AG10803 (cell line): ENCODE data around the gene TASP1.

ENCODE experiments used
- DNase-seq: peaks from one replicate; pipeline ENCODE4 v3.0.0; 2010; ENCODE audit warnings: low read depth
- H3K4me3 ChIP-seq: 2 replicates; pipeline ENCODE4 v1.5.1; 2011; ENCODE audit warnings: mild to moderate bottlenecking, low read length, control low read depth
- CTCF ChIP-seq: conservative IDR thresholded peaks from 2 replicates; pipeline ENCODE4 v1.5.1; 2011; ENCODE audit warnings: mild to moderate bottlenecking, low read length, control low read depth, inconsistent platforms

TASP1 gene

GRCh38 chr20:13419477-13419876 lies 219.3 kb downstream of the TASP1 start:
- TF ChIP-seq CTCF: no peak
- DNase-seq: no peak
- no peak overlapping the region for H3K4me3 ChIP-seq

GRCh38 chr20:13418263-13419229 lies 220.2 kb downstream of the TASP1 start:
- no peak overlapping the region for H3K4me3 ChIP-seq
- TF ChIP-seq CTCF: no peak
- DNase-seq: peak; percentile 48

GRCh38 chr20:13416531-13416930 lies 222.2 kb downstream of the TASP1 start:
- no peak for TF ChIP-seq CTCF
- H3K4me3 ChIP-seq: no peak overlapping the region
- DNase-seq: no peak

DNA sequence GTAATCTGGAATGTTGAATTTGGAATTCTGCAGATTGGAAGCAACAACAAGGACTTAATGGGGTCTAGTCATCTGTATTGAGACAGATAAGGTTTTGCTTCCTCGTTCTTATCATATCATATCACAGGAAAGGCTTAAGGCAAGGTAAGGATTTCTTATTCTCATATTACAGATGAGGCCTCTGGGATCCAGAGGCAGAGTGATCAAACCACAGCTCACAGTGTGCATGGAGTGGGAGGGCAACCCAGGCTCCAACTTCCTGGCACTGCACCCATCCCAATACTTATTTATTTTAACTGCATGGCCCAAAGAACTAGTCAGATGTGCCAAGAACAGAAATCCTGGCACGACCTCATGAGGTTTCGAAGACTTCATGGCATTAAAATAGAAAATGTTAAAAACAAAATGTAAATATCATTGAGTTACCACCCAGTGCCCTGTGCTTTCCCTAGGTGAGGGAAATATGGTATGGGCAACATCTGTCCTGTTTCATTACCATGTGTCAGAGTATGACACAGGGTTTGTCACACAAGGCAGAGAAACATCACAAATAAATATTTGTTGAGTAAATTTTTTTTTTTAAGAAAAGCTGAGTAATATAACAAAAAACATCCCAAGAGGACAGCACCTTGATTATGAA lies 225.8 kb downstream of the TASP1 start:
- no peak for DNase-seq
- no peak for TF ChIP-seq CTCF
- no peak overlapping the region for H3K4me3 ChIP-seq

DNA sequence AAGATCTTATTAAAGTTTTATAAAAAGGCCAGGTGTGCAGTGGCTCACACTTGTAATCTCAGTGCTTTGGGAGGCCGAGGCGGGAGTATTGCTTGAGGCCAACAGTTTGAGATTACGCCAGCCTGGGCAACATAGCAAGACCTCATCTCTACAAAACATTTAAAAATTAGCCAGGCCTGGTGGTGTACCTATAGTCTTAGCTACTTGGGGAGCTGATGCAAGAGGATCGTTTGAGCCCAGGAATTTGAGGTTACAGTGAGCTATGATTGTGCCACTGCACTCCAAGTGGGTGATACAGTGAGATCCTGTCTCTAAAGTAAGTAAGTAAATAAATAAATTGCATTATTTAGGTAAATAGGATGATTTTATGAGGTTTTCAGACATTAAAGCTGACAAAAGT lies 234.4 kb downstream of the TASP1 start:
- H3K4me3 ChIP-seq: no peak overlapping the region
- no peak for DNase-seq
- TF ChIP-seq CTCF: no peak

- no peak for DNase-seq
- H3K4me3 ChIP-seq: no peak overlapping the region
- TF ChIP-seq CTCF: no peak
These were observed 235.3 kb downstream of the TASP1 start for GRCh38 chr20:13403453-13403852.

GRCh38 chr20:13402986-13403385 lies 235.7 kb downstream of the TASP1 start:
- DNase-seq: no peak
- no peak overlapping the region for H3K4me3 ChIP-seq
- TF ChIP-seq CTCF: no peak
